NCI-H2081 treated with DMSO at 0.1 percent for 48 hours (cell line): Measurements from ENCODE around the gene ACOX2.

Experiments
- DNase-seq: peaks from one replicate; lab custom pipeline; 2025; lab: John Stamatoyannopoulos, UW

ACOX2 gene

GRCh38 chr3:58536501-58537411, at the start of gene ACOX2:
ACOX2 (minus strand) TSS chr3:58537190; CDS start chr3:58535106, 2,084 bp downstream.
- DNase-seq: no peak

- DNase-seq: no peak
These were observed 49.0 kb upstream of the ACOX2 start for GRCh38 chr3:58585994-58586393.

GRCh38 chr3:58585005-58585786, 48.2 kb upstream of the ACOX2 start:
- DNase-seq: peak; percentile 39

DNA sequence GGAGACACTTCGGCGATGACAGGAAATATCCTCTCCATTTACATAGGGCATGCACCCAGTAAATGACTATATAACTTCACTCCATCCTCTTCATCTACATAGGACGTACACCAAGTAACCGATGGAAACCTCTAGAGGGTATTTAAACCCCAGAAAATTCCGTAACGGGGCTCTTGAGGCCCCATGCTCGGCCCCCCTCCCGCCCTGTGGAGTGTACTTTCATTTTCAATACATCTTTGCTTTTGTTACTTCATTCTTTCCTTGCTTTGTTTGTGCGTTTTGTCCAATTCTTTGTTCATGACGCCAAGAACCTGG, 47.7 kb upstream of the ACOX2 start:
- DNase-seq: no peak

DNA sequence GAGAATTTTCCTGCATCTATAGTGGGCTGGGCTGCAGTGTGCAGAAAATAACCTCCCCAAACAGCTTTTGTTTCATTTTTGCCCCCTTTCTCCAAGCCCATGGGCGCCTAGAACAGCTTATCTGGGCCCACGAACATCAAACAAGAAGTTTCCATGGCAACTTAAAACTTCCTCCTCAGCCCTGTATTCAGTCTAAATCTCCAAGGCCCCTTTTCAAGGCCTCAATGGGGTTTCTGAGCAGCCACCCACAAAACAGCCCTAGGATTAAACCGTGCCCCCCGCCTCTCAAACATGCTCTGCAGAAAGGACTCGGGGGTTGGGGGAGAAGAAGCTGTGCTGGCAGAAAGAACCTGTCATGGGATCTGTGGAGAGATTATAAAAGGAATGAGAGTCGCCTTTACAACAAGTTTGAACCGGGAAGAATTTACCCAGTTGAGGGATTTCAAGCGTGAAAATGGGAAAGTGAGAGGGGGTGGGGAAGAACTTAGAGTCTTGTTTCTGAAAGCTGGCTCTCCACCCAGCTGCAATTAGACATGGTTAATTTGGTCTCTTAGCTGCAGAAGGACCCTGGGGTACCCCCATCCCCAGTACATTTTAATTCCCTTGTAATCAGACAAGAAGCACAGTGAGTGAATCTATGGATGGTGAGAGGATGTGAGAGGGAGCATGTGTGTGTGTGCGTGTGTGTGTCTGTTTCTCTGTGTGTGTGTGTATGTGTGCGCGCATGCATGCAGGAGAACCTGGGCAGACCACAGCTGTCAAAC, 44.5 kb upstream of the ACOX2 start:
- DNase-seq: no peak

DNA sequence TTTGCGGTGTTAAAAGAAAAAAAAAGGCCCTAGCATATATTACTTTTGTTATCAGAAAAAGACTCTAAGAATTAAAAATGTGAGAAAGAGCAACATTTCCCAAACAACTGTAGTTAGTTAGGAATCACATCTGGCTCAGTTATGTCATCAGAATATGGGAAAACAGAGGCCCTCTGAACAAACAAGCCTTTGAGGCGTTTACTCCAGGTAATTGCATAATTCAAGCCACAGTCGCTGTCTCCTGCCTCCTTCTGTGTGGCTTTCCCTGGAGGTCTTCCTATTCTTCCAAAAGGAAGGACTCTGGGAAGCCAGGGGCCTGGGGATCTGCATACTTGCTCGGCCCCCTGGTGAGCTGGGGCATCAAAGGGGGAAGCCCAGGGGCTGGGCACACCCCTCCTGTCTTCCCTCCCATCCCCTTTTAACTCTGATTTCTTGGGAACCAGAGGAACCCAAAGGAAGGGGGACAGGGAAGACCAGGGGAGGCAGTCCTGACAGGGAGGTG, 43.9 kb upstream of the ACOX2 start:
- no peak for DNase-seq

DNA sequence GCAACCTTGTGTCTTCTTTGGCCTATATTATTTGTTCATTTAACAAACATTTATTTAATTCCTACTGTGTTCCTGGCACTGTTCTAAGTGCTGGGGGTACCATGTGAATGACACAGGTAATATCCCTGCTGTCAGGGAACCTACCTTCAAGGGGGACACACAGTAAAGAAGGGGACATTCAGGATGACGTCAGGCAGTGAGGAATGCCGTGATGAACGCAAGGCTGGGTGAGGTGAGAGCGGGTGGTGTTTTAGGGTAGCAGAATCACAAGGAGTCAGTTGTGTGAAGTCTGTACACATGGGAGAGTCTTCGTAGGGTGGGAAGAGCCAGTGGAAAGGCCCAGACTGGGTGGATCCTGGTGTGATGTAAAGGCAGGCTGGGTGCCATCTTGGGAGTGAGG, 41.9 kb upstream of the ACOX2 start:
- no peak for DNase-seq

DNA sequence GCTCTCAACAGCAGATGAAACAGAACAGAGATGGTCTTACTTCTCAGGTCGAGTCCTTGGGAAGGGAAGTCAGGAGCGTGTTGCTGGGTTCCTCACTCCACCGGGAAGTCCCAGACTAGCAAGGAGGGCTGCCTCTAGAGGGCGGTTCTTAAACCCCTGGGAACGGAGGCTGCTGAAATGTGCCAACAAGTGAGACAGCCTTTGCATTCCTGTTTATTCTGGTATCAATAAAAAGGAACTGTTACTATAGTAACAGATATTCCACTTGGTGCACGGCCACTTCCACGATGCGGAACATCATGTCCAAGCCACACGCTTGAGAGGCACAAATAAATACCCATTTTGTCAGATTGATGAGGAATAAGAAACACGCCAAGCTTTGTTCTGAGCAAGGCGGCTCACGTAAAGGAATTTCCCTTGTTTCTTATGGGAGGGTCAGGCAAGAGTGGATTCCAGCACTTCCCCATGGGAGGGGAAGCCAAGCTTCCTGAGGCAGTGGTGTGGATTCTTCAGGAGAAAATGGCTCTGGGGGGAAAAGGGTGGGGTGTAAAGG, 40.4 kb upstream of the ACOX2 start, which contains the start of gene FAM107A:
TSS of gene FAM107A (minus strand) at position 123 of the 553 bp plus-strand sequence. CDS start 7,531 bp downstream, outside the sequence.
- no peak for DNase-seq

DNA sequence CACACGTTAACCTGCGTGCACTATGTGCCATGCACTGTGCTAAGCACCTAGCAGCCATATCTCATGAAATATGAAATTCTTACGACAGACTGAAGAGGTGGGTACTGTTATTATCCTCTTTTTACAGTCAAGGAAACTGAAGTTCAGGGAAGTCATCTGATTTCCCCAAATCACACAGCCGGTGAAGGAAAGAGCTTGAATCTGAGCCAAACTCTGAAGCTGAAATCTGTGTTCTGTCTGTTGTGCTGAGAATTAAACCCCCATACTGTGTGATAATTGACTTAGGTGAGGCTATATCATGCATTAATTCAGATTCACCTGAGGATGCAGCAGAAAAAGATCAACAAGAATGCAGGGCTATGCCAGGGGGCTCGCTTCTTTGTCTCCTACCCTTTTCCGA, 39.7 kb upstream of the ACOX2 start:
- no peak for DNase-seq

GRCh38 chr3:58575971-58576652, 39.1 kb upstream of the ACOX2 start:
- no peak for DNase-seq

GRCh38 chr3:58574682-58575081, 37.7 kb upstream of the ACOX2 start:
- no peak for DNase-seq

GRCh38 chr3:58574106-58574505, 37.1 kb upstream of the ACOX2 start:
- no peak for DNase-seq

GRCh38 chr3:58573640-58574039, 36.6 kb upstream of the ACOX2 start:
- no peak for DNase-seq

GRCh38 chr3:58572634-58573230, 35.7 kb upstream of the ACOX2 start:
- no peak for DNase-seq

GRCh38 chr3:58572013-58572633, 35.1 kb upstream of the ACOX2 start:
- DNase-seq: no peak

DNA sequence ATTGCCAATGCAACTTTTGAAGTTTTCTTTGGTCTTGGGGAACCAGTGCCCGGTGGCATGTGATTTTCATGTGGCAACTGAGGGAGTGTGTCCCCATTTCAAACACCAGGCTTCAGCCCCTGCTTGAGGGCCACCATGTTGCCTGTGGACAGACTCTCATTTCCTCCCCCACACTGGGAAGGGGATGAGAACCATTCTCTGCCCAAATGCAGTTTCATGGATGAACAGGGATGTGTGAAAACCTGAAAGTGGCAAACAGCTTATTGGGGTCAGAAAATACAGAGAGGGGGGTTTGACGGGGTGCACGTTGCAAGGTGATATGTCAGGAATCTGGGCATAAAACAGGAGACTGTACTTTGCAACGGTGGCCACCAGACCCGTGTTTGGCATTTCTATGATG, 33.9 kb upstream of the ACOX2 start:
- DNase-seq: no peak

GRCh38 chr3:58569287-58570001, 32.5 kb upstream of the ACOX2 start:
- DNase-seq: no peak

DNA sequence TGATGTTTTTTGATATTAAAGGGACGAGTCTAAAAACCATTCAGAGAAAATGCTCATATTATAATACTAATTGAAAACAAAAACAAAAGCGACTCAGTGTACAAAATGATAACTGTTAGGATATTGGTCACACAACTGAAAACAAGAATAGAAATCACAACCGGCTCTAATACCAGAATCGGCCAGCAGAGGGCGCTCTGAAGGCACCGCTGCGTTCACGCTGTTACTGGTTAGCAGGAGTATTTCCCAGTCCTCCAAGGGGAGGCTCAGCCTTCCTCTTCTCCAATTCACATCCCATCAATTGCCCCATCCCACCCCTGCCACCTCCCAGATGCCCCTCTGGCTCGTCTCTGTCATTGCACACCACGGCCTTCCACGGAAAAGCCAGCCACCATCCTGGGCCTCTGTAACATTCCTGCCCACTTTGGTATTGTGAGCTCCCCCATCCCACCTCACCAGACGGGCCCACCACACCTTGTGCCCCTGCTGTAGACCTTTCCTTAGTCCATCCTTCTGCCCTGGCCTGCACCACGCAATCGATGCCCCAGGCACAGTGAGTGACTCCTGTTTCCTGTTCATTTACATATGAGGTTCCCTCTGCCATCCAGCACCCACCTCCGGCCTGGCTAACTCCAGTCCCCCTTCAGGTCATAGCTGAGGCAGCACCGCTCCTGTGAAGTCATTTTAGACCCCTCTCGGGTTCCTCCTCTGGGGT, 31.7 kb upstream of the ACOX2 start:
- DNase-seq: peak; percentile 3

- no peak for DNase-seq
These were observed 30.2 kb upstream of the ACOX2 start for GRCh38 chr3:58567251-58567515.
